ENCODE measurements around the gene CCNA2. TPM values are rescaled to one million over a fixed set of nuclear protein-coding genes. Genes with fewer than 3 reads are reported as not detected.

The CCNA2 gene
- total and polyA plus RNA-seq, 9 of the 15 experiments (the other 6 are each of a cell fraction or from before 2014, with no cell fraction given) = 37.1 to 197 (median 154) TPM

GRCh38 chr4:121800961-121801714, 22.5 kb downstream of the CCNA2 start, which contains the start of gene EXOSC9 (continued):
- TF ChIP-seq UBTF (IDR thresholded peaks at IDR 0.05; ENCODE audit: borderline replicate concordance in 1 of 2, low read depth in 2 of 2, low read length in 2 of 2) = no peak
- peak; percentile 95 for TF ChIP-seq ATF1 (CRISPR knock-in tag; IDR thresholded peaks at IDR 0.05)
- TF ChIP-seq ATF1 (tag; IDR thresholded peaks at IDR 0.05) = peak; percentile 99
- TF ChIP-seq ZNF444 (CRISPR knock-in tag; IDR thresholded peaks at IDR 0.05) = no peak
- TF ChIP-seq CBX3 (IDR thresholded peaks at IDR 0.05; ENCODE audit: borderline replicate concordance in 1 of 2, low read length in 2 of 2) = no peak; a peak in 1 of 3 replicates
- TF ChIP-seq CSDE1 (IDR thresholded peaks at IDR 0.05) = peak in 1 of 2 experiments; percentile 54; a peak in 2 of 4 replicates
- TF ChIP-seq JUNB (CRISPR knock-in tag; conservative IDR thresholded peaks at IDR 0.05) = peak; percentile 80
- peak; percentile 82 for TF ChIP-seq KDM5B (IDR thresholded peaks at IDR 0.05; ENCODE audit: insufficient replicate concordance, low read depth, low read length)
- TF ChIP-seq, protein P1, sequence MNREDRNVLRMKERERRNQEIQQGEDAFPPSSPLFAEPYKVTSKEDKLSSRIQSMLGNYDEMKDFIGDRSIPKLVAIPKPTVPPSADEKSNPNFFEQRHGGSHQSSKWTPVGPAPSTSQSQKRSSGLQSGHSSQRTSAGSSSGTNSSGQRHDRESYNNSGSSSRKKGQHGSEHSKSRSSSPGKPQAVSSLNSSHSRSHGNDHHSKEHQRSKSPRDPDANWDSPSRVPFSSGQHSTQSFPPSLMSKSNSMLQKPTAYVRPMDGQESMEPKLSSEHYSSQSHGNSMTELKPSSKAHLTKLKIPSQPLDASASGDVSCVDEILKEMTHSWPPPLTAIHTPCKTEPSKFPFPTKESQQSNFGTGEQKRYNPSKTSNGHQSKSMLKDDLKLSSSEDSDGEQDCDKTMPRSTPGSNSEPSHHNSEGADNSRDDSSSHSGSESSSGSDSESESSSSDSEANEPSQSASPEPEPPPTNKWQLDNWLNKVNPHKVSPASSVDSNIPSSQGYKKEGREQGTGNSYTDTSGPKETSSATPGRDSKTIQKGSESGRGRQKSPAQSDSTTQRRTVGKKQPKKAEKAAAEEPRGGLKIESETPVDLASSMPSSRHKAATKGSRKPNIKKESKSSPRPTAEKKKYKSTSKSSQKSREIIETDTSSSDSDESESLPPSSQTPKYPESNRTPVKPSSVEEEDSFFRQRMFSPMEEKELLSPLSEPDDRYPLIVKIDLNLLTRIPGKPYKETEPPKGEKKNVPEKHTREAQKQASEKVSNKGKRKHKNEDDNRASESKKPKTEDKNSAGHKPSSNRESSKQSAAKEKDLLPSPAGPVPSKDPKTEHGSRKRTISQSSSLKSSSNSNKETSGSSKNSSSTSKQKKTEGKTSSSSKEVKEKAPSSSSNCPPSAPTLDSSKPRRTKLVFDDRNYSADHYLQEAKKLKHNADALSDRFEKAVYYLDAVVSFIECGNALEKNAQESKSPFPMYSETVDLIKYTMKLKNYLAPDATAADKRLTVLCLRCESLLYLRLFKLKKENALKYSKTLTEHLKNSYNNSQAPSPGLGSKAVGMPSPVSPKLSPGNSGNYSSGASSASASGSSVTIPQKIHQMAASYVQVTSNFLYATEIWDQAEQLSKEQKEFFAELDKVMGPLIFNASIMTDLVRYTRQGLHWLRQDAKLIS (CRISPR knock-in tag; IDR thresholded peaks at IDR 0.05) = peak; percentile 90
- TF ChIP-seq, protein P2, sequence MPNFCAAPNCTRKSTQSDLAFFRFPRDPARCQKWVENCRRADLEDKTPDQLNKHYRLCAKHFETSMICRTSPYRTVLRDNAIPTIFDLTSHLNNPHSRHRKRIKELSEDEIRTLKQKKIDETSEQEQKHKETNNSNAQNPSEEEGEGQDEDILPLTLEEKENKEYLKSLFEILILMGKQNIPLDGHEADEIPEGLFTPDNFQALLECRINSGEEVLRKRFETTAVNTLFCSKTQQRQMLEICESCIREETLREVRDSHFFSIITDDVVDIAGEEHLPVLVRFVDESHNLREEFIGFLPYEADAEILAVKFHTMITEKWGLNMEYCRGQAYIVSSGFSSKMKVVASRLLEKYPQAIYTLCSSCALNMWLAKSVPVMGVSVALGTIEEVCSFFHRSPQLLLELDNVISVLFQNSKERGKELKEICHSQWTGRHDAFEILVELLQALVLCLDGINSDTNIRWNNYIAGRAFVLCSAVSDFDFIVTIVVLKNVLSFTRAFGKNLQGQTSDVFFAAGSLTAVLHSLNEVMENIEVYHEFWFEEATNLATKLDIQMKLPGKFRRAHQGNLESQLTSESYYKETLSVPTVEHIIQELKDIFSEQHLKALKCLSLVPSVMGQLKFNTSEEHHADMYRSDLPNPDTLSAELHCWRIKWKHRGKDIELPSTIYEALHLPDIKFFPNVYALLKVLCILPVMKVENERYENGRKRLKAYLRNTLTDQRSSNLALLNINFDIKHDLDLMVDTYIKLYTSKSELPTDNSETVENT (CRISPR knock-in tag; IDR thresholded peaks at IDR 0.05) = peak; percentile 53; the same call in 1 of the 2 replicates
- TF ChIP-seq CBFA2T2 (conservative IDR thresholded peaks at IDR 0.05) = no peak
- TF ChIP-seq RERE (CRISPR knock-in tag; IDR thresholded peaks at IDR 0.05; ENCODE audit: borderline replicate concordance) = no peak

All from K562 (cell line).